GM12878 (cell line): ENCODE data around the gene ABCG4. TPM values are rescaled to one million over a fixed set of nuclear protein-coding genes. Genes with fewer than 3 reads are reported as not detected.

Experiments used
- ATAC-seq: fragments of 200-7000 bp; cut with Tn5 transposase; 3 replicates; pipeline ENCODE4 v1.9.1; 2020; ENCODE audit warnings: mild to moderate bottlenecking, moderate library complexity
- BruUV-seq: library from RNA; stranded (reverse); fragments of 400-500 nt; replicated peaks from 2 replicates; lab custom pipeline; 2021; lab: Mats Ljungman, UMichigan
- CTCF ChIA-PET: fragments of 300-600 bp; sonication (Branson Sonifier 250); formaldehyde crosslinking; extraction: SDS; loops from one replicate; lab custom pipeline; 2021; ENCODE audit warnings: inconsistent platforms; lab: Yijun Ruan, JAX
- POLR2A ChIA-PET: fragments of 350-600 bp; formaldehyde crosslinking; extraction: SDS; loops from one replicate; lab custom pipeline; 2021; ENCODE audit warnings: inconsistent platforms; lab: Charles Lee
- RAD21 ChIA-PET: fragments of 300-600 bp; sonication (Branson Sonifier 250); formaldehyde crosslinking; loops from one replicate; lab custom pipeline; 2023; ENCODE audit warnings: antibody characterized with exemption; ENCODE audit not compliant: unreplicated experiment; lab: Charles Lee
- SMC1A ChIA-PET: fragments of 300-600 bp; sonication (Branson Sonifier 250); formaldehyde crosslinking; loops from one replicate; lab custom pipeline; 2023; ENCODE audit not compliant: unreplicated experiment, uncharacterized antibody; lab: Charles Lee
- DNase-seq: peaks from one replicate; pipeline ENCODE4 v3.0.0-alpha.2; 2011; ENCODE audit warnings: low read depth, low spot score
- FAIRE-seq: peaks from 3 replicates; lab custom pipeline; 2011; peaks lifted over from hg19 to GRCh38; lab: Jason Lieb, UNC
- H2AFZ ChIP-seq: 2 replicates; pipeline ENCODE4 v1.6.0; 2011; ENCODE audit warnings: low read depth, low read length, control low read depth; ENCODE audit not compliant: control insufficient read depth
- H3K27ac ChIP-seq: 2 replicates; pipeline ENCODE4 v1.5.1; 2011; ENCODE audit warnings: control low read depth; ENCODE audit not compliant: control insufficient read depth, insufficient read depth
- H3K27me3 ChIP-seq, 2 experiments: replicated peaks in 1 of 2; 2 replicates each; pipeline versions ENCODE4 v1.6.0 to v1.6.1; 2011; ENCODE audit warnings: low read length in 1 of 2; ENCODE audit not compliant: control insufficient read depth in 2 of 2, insufficient read depth in 2 of 2
- H3K36me3 ChIP-seq, 2 experiments: 2 replicates each; pipeline ENCODE4 v1.5.1; 2011; ENCODE audit warnings: low read length in 1 of 2; ENCODE audit not compliant: control insufficient read depth in 2 of 2, insufficient read depth in 2 of 2
- H3K4me1 ChIP-seq: 2 replicates; pipeline ENCODE4 v1.6.1; 2011; ENCODE audit warnings: mild to moderate bottlenecking, low read length, moderate library complexity, mixed read lengths; ENCODE audit not compliant: control insufficient read depth, insufficient read depth
- H3K4me2 ChIP-seq: 2 replicates; pipeline ENCODE4 v1.6.0; 2011; ENCODE audit warnings: control low read depth; ENCODE audit not compliant: control insufficient read depth, insufficient read depth
- H3K4me3 ChIP-seq: fragments of 200-600 bp; sonication (generic); 2 replicates; pipeline ENCODE4 v1.5.1; 2016
- H3K79me2 ChIP-seq: 2 replicates; pipeline ENCODE4 v1.6.0; 2011; ENCODE audit warnings: low read length; ENCODE audit not compliant: control insufficient read depth, insufficient read depth
- H3K9ac ChIP-seq: 2 replicates; pipeline ENCODE4 v1.8.0; 2011; ENCODE audit warnings: low read length, control low read depth, mixed read lengths; ENCODE audit not compliant: control insufficient read depth, insufficient read depth
- H3K9me3 ChIP-seq: replicated peaks from 3 replicates; pipeline ENCODE4 v1.5.1; 2011; ENCODE audit warnings: mild to moderate bottlenecking, low read length; ENCODE audit not compliant: control insufficient read depth, insufficient read depth
- H4K20me1 ChIP-seq: 2 replicates; pipeline ENCODE4 v1.6.0; 2011; ENCODE audit not compliant: control insufficient read depth, insufficient read depth
- BHLHE40 ChIP-seq, 2 experiments: fragments of 450-650 bp in 1 of 2; IDR thresholded peaks; 2 replicates each; pipeline ENCODE4 v1.6.1; 2011 to 2017; ENCODE audit warnings: low read depth in 2 of 2, borderline replicate concordance in 1 of 2, improper control_type of control experiment in 1 of 2, low read length in 1 of 2, mild to moderate bottlenecking in 1 of 2
- CEBPZ ChIP-seq: fragments of 150-350 bp; IDR thresholded peaks from 2 replicates; pipeline ENCODE4 v1.6.1; 2016; ENCODE audit warnings: low read depth, low read length
- HCFC1 ChIP-seq: fragments of 150-350 bp; IDR thresholded peaks from 2 replicates; pipeline ENCODE4 v1.6.1; 2014; ENCODE audit warnings: low read length
- HDAC6 ChIP-seq: fragments of 200-600 bp; sonication (generic); IDR thresholded peaks from one replicate; pipeline ENCODE4 v1.8.0; 2017; ENCODE audit warnings: antibody characterized with exemption; ENCODE audit not compliant: unreplicated experiment
- IRF4 ChIP-seq: IDR thresholded peaks from 2 replicates; pipeline ENCODE4 v1.6.1; 2011; ENCODE audit warnings: low read depth, low read length
- LARP7 ChIP-seq: fragments of 450-650 bp; IDR thresholded peaks from 2 replicates; pipeline ENCODE4 v1.6.1; 2017; ENCODE audit warnings: mild to moderate bottlenecking
- NFIC ChIP-seq: IDR thresholded peaks from 2 replicates; pipeline ENCODE4 v1.6.1; 2012; ENCODE audit warnings: low read depth, mild to moderate bottlenecking, inconsistent platforms, low read length, moderate library complexity
- NRF1 ChIP-seq: conservative IDR thresholded peaks from 2 replicates; pipeline ENCODE4 v1.6.1; 2011; ENCODE audit warnings: mild to moderate bottlenecking, low read depth, low read length, improper control_type of control experiment
- PAX5 ChIP-seq: IDR thresholded peaks from 2 replicates; pipeline ENCODE4 v1.6.1; 2011; ENCODE audit warnings: low read depth, low read length, borderline replicate concordance
- TCF12 ChIP-seq: IDR thresholded peaks from 2 replicates; pipeline ENCODE4 v1.6.1; 2011; ENCODE audit warnings: low read depth, mild to moderate bottlenecking, low read length
- ZNF622 ChIP-seq: fragments of 450-650 bp; IDR thresholded peaks from 2 replicates; pipeline ENCODE4 v1.6.1; 2017; ENCODE audit warnings: mild to moderate bottlenecking, inconsistent platforms
- WGBS: methylation state at CpG from one replicate; pipeline ENCODE4 v1.1.6; 2016; ENCODE audit warnings: low lambda C conversion rate; ENCODE audit not compliant: insufficient replicate concordance, insufficient coverage; ENCODE audit errors: missing lambda C conversion rate; 5-methylcytosine and 5-hydroxymethylcytosine counted together
- in situ Hi-C: fragments of 300-500 bp; cut with MboI; formaldehyde crosslinking; loops from 9 replicates; pipeline ENCODE4 v1.14.3; 2018; ENCODE audit warnings: mixed read lengths
- intact Hi-C: fragments of 100-400 bp; cut with micrococcal nuclease; formaldehyde crosslinking; loops from one replicate; pipeline ENCODE4 v1.14.2; 2022; ENCODE audit not compliant: unreplicated experiment
- polyA plus RNA-seq, 11 experiments: library from polyadenylated mRNA; depleted of rRNA in 4 of 11; unstranded in 6 of 11; stranded (reverse) in 5 of 11; fragments of >200 nt; fragmentation: Nextera tagmentation in 4 of 11; fragmentation: Illumina TruSeq in 1 of 11; extraction: Ambion mirVana in 4 of 11; extraction: Trizol in 1 of 11; gene quantifications; 1 replicate in 1 of 11; 2 replicates in 10 of 11; pipeline versions ENCODE4 v1.2.1 to v1.2.3, GENCODE V29; 2011 to 2016; ENCODE audit warnings: inconsistent platforms in 2 of 11, missing spikeins in 2 of 11, low read depth in 1 of 11
- total RNA-seq, 4 experiments: library from RNA; depleted of rRNA in 3 of 4; stranded (reverse); fragments of >200 nt in 3 of 4; fragmentation: Illumina TruSeq in 1 of 4; extraction: Trizol in 1 of 4; gene quantifications; 2 replicates each; pipeline versions ENCODE4 v1.2.1 to v1.2.3, GENCODE V29; 2013 to 2021
- TF ChIP-seq, protein P1 (sequence below): fragments of 450-650 bp; IDR thresholded peaks from 2 replicates; pipeline ENCODE4 v1.6.1; 2016; ENCODE audit warnings: mild to moderate bottlenecking
- TF ChIP-seq, protein P2 (sequence below): fragments of 450-650 bp; IDR thresholded peaks from 2 replicates; pipeline ENCODE4 v1.6.1; 2017; ENCODE audit warnings: antibody characterized with exemption, mild to moderate bottlenecking, moderate library complexity
- TF ChIP-seq, protein P3 (sequence below): fragments of 450-650 bp; IDR thresholded peaks from 2 replicates; pipeline ENCODE4 v1.6.1; 2017; ENCODE audit warnings: low read depth, mild to moderate bottlenecking, moderate library complexity

The ABCG4 gene
- total and polyA plus RNA-seq, 10 of the 15 experiments (the other 5 are each of a cell fraction or from before 2014, with no cell fraction given), result not detected

- TF ChIP-seq, protein P1, sequence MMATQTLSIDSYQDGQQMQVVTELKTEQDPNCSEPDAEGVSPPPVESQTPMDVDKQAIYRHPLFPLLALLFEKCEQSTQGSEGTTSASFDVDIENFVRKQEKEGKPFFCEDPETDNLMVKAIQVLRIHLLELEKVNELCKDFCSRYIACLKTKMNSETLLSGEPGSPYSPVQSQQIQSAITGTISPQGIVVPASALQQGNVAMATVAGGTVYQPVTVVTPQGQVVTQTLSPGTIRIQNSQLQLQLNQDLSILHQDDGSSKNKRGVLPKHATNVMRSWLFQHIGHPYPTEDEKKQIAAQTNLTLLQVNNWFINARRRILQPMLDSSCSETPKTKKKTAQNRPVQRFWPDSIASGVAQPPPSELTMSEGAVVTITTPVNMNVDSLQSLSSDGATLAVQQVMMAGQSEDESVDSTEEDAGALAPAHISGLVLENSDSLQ, result no peak
- no peak for TF ChIP-seq HDAC6
Measured at GRCh38 chr11:119172513-119172912, 23.7 kb downstream of the ABCG4 start (continued).

- intact Hi-C loops, result no loop called here
- DNase-seq (no peak), ATAC-seq (no peak), FAIRE-seq (no peak)
- Histone ChIP-seq H3K36me3 (peaks cover 0 to 2% of the 10 kb centered on the region in 2 experiments; a peak in 2 of 4 replicates), H3K4me3 (no peak overlapping the region), H4K20me1 (no peaks in the 10 kb centered on the region), H3K79me2 (peaks cover 2% of the 10 kb centered on the region; the same call in 1 of the 2 replicates), H2AFZ (no peak overlapping the region), H3K4me2 (no peak overlapping the region), H3K4me1 (peaks cover 4% of the 10 kb centered on the region; the same call in 1 of the 2 replicates), H3K9me3 (no peaks in the 10 kb centered on the region), H3K27ac (no peak overlapping the region), H3K9ac (no peak overlapping the region), H3K27me3 (no peaks in the 10 kb centered on the region)
- SMC1A ChIA-PET, result interaction anchor here (0.9 to 1.1 kb wide), 2 partner anchors 53 to 64 kb away, joined by 3 read pairs; partner anchors contain the start of gene HINFP
- CTCF ChIA-PET, result no interaction called here
- no TSS peak for BruUV-seq
- TF ChIP-seq NFIC (no peak), CEBPZ (no peak), TCF12 (no peak), IRF4 (no peak), HCFC1 (no peak), PAX5 (no peak), NRF1 (no peak), ZNF622 (no peak), LARP7 (no peak), BHLHE40 (IDR thresholded peaks at IDR 0.05; ENCODE audit: borderline replicate concordance in 1 of 2, low read depth in 2 of 2, low read length in 1 of 2) (no peak)
- TF ChIP-seq, protein P2, sequence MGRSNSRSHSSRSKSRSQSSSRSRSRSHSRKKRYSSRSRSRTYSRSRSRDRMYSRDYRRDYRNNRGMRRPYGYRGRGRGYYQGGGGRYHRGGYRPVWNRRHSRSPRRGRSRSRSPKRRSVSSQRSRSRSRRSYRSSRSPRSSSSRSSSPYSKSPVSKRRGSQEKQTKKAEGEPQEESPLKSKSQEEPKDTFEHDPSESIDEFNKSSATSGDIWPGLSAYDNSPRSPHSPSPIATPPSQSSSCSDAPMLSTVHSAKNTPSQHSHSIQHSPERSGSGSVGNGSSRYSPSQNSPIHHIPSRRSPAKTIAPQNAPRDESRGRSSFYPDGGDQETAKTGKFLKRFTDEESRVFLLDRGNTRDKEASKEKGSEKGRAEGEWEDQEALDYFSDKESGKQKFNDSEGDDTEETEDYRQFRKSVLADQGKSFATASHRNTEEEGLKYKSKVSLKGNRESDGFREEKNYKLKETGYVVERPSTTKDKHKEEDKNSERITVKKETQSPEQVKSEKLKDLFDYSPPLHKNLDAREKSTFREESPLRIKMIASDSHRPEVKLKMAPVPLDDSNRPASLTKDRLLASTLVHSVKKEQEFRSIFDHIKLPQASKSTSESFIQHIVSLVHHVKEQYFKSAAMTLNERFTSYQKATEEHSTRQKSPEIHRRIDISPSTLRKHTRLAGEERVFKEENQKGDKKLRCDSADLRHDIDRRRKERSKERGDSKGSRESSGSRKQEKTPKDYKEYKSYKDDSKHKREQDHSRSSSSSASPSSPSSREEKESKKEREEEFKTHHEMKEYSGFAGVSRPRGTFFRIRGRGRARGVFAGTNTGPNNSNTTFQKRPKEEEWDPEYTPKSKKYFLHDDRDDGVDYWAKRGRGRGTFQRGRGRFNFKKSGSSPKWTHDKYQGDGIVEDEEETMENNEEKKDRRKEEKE, result no peak
- TF ChIP-seq, protein P3, sequence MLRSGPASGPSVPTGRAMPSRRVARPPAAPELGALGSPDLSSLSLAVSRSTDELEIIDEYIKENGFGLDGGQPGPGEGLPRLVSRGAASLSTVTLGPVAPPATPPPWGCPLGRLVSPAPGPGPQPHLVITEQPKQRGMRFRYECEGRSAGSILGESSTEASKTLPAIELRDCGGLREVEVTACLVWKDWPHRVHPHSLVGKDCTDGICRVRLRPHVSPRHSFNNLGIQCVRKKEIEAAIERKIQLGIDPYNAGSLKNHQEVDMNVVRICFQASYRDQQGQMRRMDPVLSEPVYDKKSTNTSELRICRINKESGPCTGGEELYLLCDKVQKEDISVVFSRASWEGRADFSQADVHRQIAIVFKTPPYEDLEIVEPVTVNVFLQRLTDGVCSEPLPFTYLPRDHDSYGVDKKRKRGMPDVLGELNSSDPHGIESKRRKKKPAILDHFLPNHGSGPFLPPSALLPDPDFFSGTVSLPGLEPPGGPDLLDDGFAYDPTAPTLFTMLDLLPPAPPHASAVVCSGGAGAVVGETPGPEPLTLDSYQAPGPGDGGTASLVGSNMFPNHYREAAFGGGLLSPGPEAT, result no peak
- WGBS, result 94% methylated on average over 21 of the region's 21 CpGs
- RAD21 ChIA-PET, result no interaction called here
- in situ Hi-C loops, result no loop called here
- POLR2A ChIA-PET, result interaction anchor here (0.6 kb wide), 1 partner anchor 591 kb away, joined by 6 read pairs; no protein-coding TSS in a partner anchor
Measured at GRCh38 chr11:119173453-119173852, 24.6 kb downstream of the ABCG4 start.
